Liver (tissue), 9 donors: ENCODE measurements around the gene MACROD1. TPM values are rescaled to one million over a fixed set of nuclear protein-coding genes. Genes with fewer than 3 reads are reported as not detected.

Experiments used
- DNase-seq: peaks from one replicate; pipeline ENCODE4 v3.0.0-alpha.2; 2017; ENCODE audit warnings: low spot score
- H3K27ac ChIP-seq, 2 donors: one replicate each; pipeline ENCODE4 v1.7.0; 2013; ENCODE audit warnings: inconsistent platforms in 2 of 2, low read length in 2 of 2, control low read depth in 1 of 2, low read depth in 1 of 2, mild to moderate bottlenecking in 1 of 2
- H3K27me3 ChIP-seq, 4 donors: one replicate each; pipeline versions ENCODE4 v1.6.1 to v1.7.0; 2013; ENCODE audit warnings: low read length in 3 of 4, inconsistent platforms in 1 of 4, mild to moderate bottlenecking in 1 of 4, moderate library complexity in 1 of 4; ENCODE audit not compliant: control insufficient read depth in 4 of 4, insufficient read depth in 4 of 4
- H3K36me3 ChIP-seq, 4 donors: one replicate each; pipeline versions ENCODE4 v1.6.1 to v1.7.0; 2013; ENCODE audit warnings: low read length in 3 of 4, mild to moderate bottlenecking in 3 of 4, low read depth in 1 of 4, moderate library complexity in 1 of 4; ENCODE audit not compliant: control insufficient read depth in 4 of 4, insufficient read depth in 3 of 4
- H3K4me1 ChIP-seq, 4 donors: one replicate each; pipeline versions ENCODE4 v1.6.1 to v1.7.0; 2013; ENCODE audit warnings: low read length in 3 of 4, mild to moderate bottlenecking in 3 of 4, moderate library complexity in 1 of 4; ENCODE audit not compliant: control insufficient read depth in 4 of 4, insufficient read depth in 4 of 4
- H3K4me3 ChIP-seq, 3 donors: one replicate each; pipeline versions ENCODE4 v1.6.1 to v1.7.0; 2013; ENCODE audit warnings: low read length in 3 of 3, control low read depth in 1 of 3, low read depth in 1 of 3, mild to moderate bottlenecking in 1 of 3
- H3K9ac ChIP-seq, 2 donors: one replicate each; pipeline ENCODE4 v1.7.0; 2013; ENCODE audit warnings: low read length in 2 of 2, mild to moderate bottlenecking in 2 of 2, moderate library complexity in 2 of 2, control low read depth in 1 of 2, low read depth in 1 of 2
- H3K9me3 ChIP-seq, 4 donors: one replicate each; pipeline versions ENCODE4 v1.6.1 to v1.7.0; 2013; ENCODE audit warnings: low read length in 3 of 4; ENCODE audit not compliant: control insufficient read depth in 4 of 4
- ATF3 ChIP-seq: IDR thresholded peaks from 2 replicates; pipeline ENCODE4 v1.6.1; 2016; ENCODE audit warnings: antibody characterized with exemption
- CTCF ChIP-seq: fragments of 150-350 bp; IDR thresholded peaks from 2 replicates; pipeline ENCODE4 v1.5.1; 2017; ENCODE audit warnings: improper control_type of control experiment, low read depth, low read length; ENCODE audit not compliant: missing input control
- EGR1 ChIP-seq, 2 donors: IDR thresholded peaks; 2 replicates each; pipeline ENCODE4 v1.6.1; 2016 to 2018; ENCODE audit warnings: antibody characterized with exemption in 2 of 2, low read depth in 2 of 2
- FOXA2 ChIP-seq: IDR thresholded peaks from 2 replicates; pipeline ENCODE4 v1.6.1; 2016; ENCODE audit warnings: antibody characterized with exemption
- GABPA ChIP-seq, 2 donors: IDR thresholded peaks in 1 of 2; conservative IDR thresholded peaks in 1 of 2; 2 replicates each; pipeline ENCODE4 v1.6.1; 2016; ENCODE audit warnings: antibody characterized with exemption in 2 of 2, mild to moderate bottlenecking in 1 of 2, moderate library complexity in 1 of 2
- HNF4A ChIP-seq, 2 donors: conservative IDR thresholded peaks; 2 replicates each; pipeline ENCODE4 v1.6.1; 2016; ENCODE audit warnings: antibody characterized with exemption in 2 of 2, mild to moderate bottlenecking in 2 of 2
- HNF4G ChIP-seq: IDR thresholded peaks from 2 replicates; pipeline ENCODE4 v1.6.1; 2016; ENCODE audit warnings: antibody characterized with exemption
- JUND ChIP-seq, 2 donors: IDR thresholded peaks; 2 replicates each; pipeline ENCODE4 v1.6.1; 2016; ENCODE audit warnings: antibody characterized with exemption in 2 of 2
- MAX ChIP-seq: IDR thresholded peaks from 2 replicates; pipeline ENCODE4 v1.6.1; 2016; ENCODE audit warnings: antibody characterized with exemption
- RAD21 ChIP-seq, 2 donors: IDR thresholded peaks; 2 replicates each; pipeline ENCODE4 v1.6.1; 2016; ENCODE audit warnings: antibody characterized with exemption in 2 of 2, mild to moderate bottlenecking in 2 of 2
- REST ChIP-seq: IDR thresholded peaks from 2 replicates; pipeline ENCODE4 v1.6.1; 2016; ENCODE audit warnings: antibody characterized with exemption, mild to moderate bottlenecking
- RXRA ChIP-seq, 2 donors: IDR thresholded peaks; 2 replicates each; pipeline ENCODE4 v1.6.1; 2017 to 2018; ENCODE audit warnings: antibody characterized with exemption in 2 of 2, mild to moderate bottlenecking in 1 of 2
- SP1 ChIP-seq: IDR thresholded peaks from 2 replicates; pipeline ENCODE4 v1.6.1; 2018; ENCODE audit warnings: antibody characterized with exemption, mild to moderate bottlenecking
- TAF1 ChIP-seq: conservative IDR thresholded peaks from 2 replicates; pipeline ENCODE4 v1.6.1; 2016; ENCODE audit warnings: antibody characterized with exemption, mild to moderate bottlenecking
- YY1 ChIP-seq: IDR thresholded peaks from 2 replicates; pipeline ENCODE4 v1.6.1; 2016; ENCODE audit warnings: antibody characterized with exemption, mild to moderate bottlenecking
- ZBTB33 ChIP-seq: IDR thresholded peaks from 2 replicates; pipeline ENCODE4 v1.6.1; 2016; ENCODE audit warnings: antibody characterized with exemption
- WGBS: extraction: QIAGEN DNeasy Blood & Tissue Kit; methylation state at CpG from one replicate; pipeline ENCODE4 v1.1.7; 2013; 5-methylcytosine and 5-hydroxymethylcytosine counted together
- polyA plus RNA-seq, 2 donors: library from polyadenylated mRNA; stranded (reverse) in 1 of 2; unstranded in 1 of 2; fragments of 200-250 nt in 1 of 2; fragments of >200 nt in 1 of 2; fragmentation: Nextera tagmentation in 1 of 2; extraction: Ambion mirVana in 1 of 2; gene quantifications; one replicate each; pipeline versions ENCODE4 v1.2.1 to v1.2.3, GENCODE V29; 2013 to 2015
- total RNA-seq, 2 donors: library from RNA; depleted of rRNA; stranded (reverse); fragments of >200 nt; gene quantifications; one replicate each; pipeline ENCODE4 v1.2.3, GENCODE V29; 2014
- donor health status: healthy.
- donor health status: healthy.
- donor health status: healthy.
- donor health status: healthy.
- donor health status: healthy.

The MACROD1 gene
- total and polyA plus RNA-seq, 4 donors = 8.9 to 25.9 (median 13.1) TPM

- Histone ChIP-seq H3K4me1 (peaks cover 13 to 52% (median 33%) of the 10 kb centered on the region in 4 donors), H3K9me3 (no peaks in the 10 kb centered on the region), H3K27ac (no peak overlapping the region), H3K27me3 (no peaks in the 10 kb centered on the region), H3K9ac (no peak overlapping the region), H3K36me3 (no peaks in the 10 kb centered on the region), H3K4me3 (no peak overlapping the region)
- WGBS = 93% methylated on average over 7 of the region's 7 CpGs
- no peak for DNase-seq
- no peak for TF ChIP-seq JUND (IDR thresholded peaks at IDR 0.05)
- no peak for TF ChIP-seq SP1
- no peak for TF ChIP-seq MAX
- TF ChIP-seq RAD21 (IDR thresholded peaks at IDR 0.05) = no peak
- no peak for TF ChIP-seq REST
- no peak for TF ChIP-seq HNF4A (conservative IDR thresholded peaks at IDR 0.05)
- no peak for TF ChIP-seq RXRA (IDR thresholded peaks at IDR 0.05)
- TF ChIP-seq CTCF = no peak
- TF ChIP-seq ATF3 = no peak
- no peak for TF ChIP-seq ZBTB33
- TF ChIP-seq GABPA (IDR thresholded peaks at IDR 0.05 in 1 of 2, conservative IDR thresholded peaks at IDR 0.05 in 1 of 2) = no peak
- TF ChIP-seq TAF1 = no peak
These were observed 76.4 kb downstream of the MACROD1 start for GRCh38 chr11:64089493-64089892.

- DNase-seq = no peak
- H3K4me1 ChIP-seq = peaks cover 15 to 56% (median 38%) of the 10 kb centered on the region in 4 donors
- no peaks in the 10 kb centered on the region for H3K27me3 ChIP-seq
- WGBS = 90% methylated on average over 15 of the region's 15 CpGs
- no peak overlapping the region for H3K9ac ChIP-seq
- H3K9me3 ChIP-seq = no peaks in the 10 kb centered on the region
- H3K27ac ChIP-seq = no peak overlapping the region
- no peaks in the 10 kb centered on the region for H3K36me3 ChIP-seq
- no peak overlapping the region for H3K4me3 ChIP-seq
- no peak for TF ChIP-seq RXRA (IDR thresholded peaks at IDR 0.05)
- TF ChIP-seq CTCF = no peak
- TF ChIP-seq REST = no peak
- no peak for TF ChIP-seq FOXA2
- TF ChIP-seq YY1 = no peak
- TF ChIP-seq RAD21 (IDR thresholded peaks at IDR 0.05) = no peak
- no peak for TF ChIP-seq MAX
- TF ChIP-seq EGR1 (IDR thresholded peaks at IDR 0.05; ENCODE audit: low read depth in 2 of 2) = no peak
- no peak for TF ChIP-seq SP1
- no peak for TF ChIP-seq JUND (IDR thresholded peaks at IDR 0.05)
- TF ChIP-seq ATF3 = no peak
- no peak for TF ChIP-seq GABPA (IDR thresholded peaks at IDR 0.05 in 1 of 2, conservative IDR thresholded peaks at IDR 0.05 in 1 of 2)
- TF ChIP-seq HNF4G = no peak
- TF ChIP-seq TAF1 = no peak
These were observed 76.9 kb downstream of the MACROD1 start for GRCh38 chr11:64089027-64089360.
